ENCODE results near the gene CHMP2B. TPM values are rescaled to one million over a fixed set of nuclear protein-coding genes. Genes with fewer than 3 reads are reported as not detected.

CHMP2B gene
- total and polyA plus RNA-seq, 2 of the 8 experiments (the other 6 are each of a cell fraction or from before 2014, with no cell fraction given), result 14.0 to 56.5 TPM

DNA sequence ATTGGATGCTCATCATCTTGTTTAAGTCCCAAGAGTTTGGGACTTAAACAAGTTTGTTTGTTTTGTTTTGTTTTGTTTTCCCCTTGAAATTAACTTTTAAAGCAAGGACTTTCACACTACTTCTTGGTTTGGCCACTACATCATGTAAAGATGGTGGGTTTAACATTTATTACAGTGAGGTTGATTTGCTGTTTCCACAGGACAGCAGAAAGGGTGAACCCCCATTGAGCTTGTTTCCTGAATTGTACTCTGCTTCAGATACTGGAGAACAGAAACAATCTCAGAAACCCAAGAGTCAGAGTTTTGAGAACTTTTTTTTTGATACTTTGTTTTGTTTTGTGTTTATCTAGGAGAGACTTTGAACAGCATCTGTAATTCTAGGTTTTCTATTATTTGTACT, 42.6 kb downstream of the CHMP2B start:
- no peak overlapping the region for H3K27ac ChIP-seq (ENCODE audit: low read depth, low read length)
- H3K79me2 ChIP-seq (ENCODE audit: control insufficient read depth in 1 of 2, insufficient read depth in 2 of 2, low read length in 2 of 2), result no peaks in the 10 kb centered on the region
- H2AFZ ChIP-seq (ENCODE audit: low read length), result no peak overlapping the region
- no peaks in the 10 kb centered on the region for H3K79me1 ChIP-seq (ENCODE audit: low read depth, low read length)
- H4K8ac ChIP-seq (ENCODE audit: extremely low read depth, insufficient read depth, low read length), result no peak overlapping the region
- ChIA-PET CTCF (ENCODE audit: partially characterized antibody) (interaction anchor here (0.6 to 2.7 kb wide), 4 partner anchors 9 to 339 kb away, joined by 3 to 30 read pairs (median 3); no protein-coding TSS in a partner anchor), POLR2A (ENCODE audit: partially characterized antibody) (no interaction called here)
- no peak for FAIRE-seq
- no peak overlapping the region for H3K4me3 ChIP-seq (ENCODE audit: extremely low read depth in 1 of 4, insufficient read depth in 2 of 4, low read depth in 3 of 4, low read length in 4 of 4)
- no peak overlapping the region for H2BK20ac ChIP-seq (ENCODE audit: low read length)
- H3K36me3 ChIP-seq (ENCODE audit: control insufficient read depth in 2 of 4, insufficient read depth in 4 of 4, low read length in 3 of 4), result no peaks in the 10 kb centered on the region
- H3K14ac ChIP-seq (ENCODE audit: insufficient read length), result no peak overlapping the region
- no peaks in the 10 kb centered on the region for H3K9me3 ChIP-seq (ENCODE audit: insufficient read depth in 2 of 2, low read depth in 1 of 2, low read length in 1 of 2)
- H3K56ac ChIP-seq (replicated peaks; ENCODE audit: insufficient read length, low read depth, low read length), result no peak overlapping the region
- no peaks in the 10 kb centered on the region for H3K23me2 ChIP-seq (ENCODE audit: low read depth, low read length)
- no peak overlapping the region for H3K9ac ChIP-seq (replicated peaks in 1 of 4; ENCODE audit: extremely low read depth in 1 of 4, low read depth in 3 of 4, low read length in 3 of 4)
- H4K91ac ChIP-seq (replicated peaks; ENCODE audit: insufficient read length, low read length), result no peak overlapping the region
- no peak overlapping the region for H2BK5ac ChIP-seq (ENCODE audit: low read depth, low read length)
- no peaks in the 10 kb centered on the region for H3K27me3 ChIP-seq (replicated peaks in 1 of 4; ENCODE audit: control insufficient read depth in 3 of 4, extremely low read depth in 1 of 4, insufficient read depth in 3 of 4, low read length in 3 of 4)
- H2AK5ac ChIP-seq (ENCODE audit: low read depth, low read length), result no peak overlapping the region
- H3K4ac ChIP-seq (replicated peaks; ENCODE audit: insufficient read length, low read depth, low read length), result no peak overlapping the region
- H3K18ac ChIP-seq (ENCODE audit: extremely low read depth, low read length), result no peak overlapping the region
- no peak overlapping the region for H2BK12ac ChIP-seq (ENCODE audit: low read depth, low read length)
- no peak overlapping the region for H3K23ac ChIP-seq (ENCODE audit: insufficient read length)
- no peak overlapping the region for H3K4me2 ChIP-seq (ENCODE audit: insufficient read depth in 1 of 2, low read depth in 2 of 2, low read length in 2 of 2)
- H2BK120ac ChIP-seq (replicated peaks; ENCODE audit: low read depth, low read length), result no peak overlapping the region
- H3K4me1 ChIP-seq (replicated peaks in 1 of 4; ENCODE audit: control insufficient read depth in 3 of 4, insufficient read depth in 4 of 4, low read length in 3 of 4), result no peaks in the 10 kb centered on the region
- no peak overlapping the region for H4K5ac ChIP-seq (ENCODE audit: insufficient read length, low read depth, low read length)
- no peak for TF ChIP-seq FOSL1 (IDR thresholded peaks at IDR 0.05; ENCODE audit: insufficient read depth, low read depth, low read length)
- no peak for TF ChIP-seq TEAD4 (IDR thresholded peaks at IDR 0.05; ENCODE audit: low read depth, low read length)
- no peak for TF ChIP-seq ASH2L (IDR thresholded peaks at IDR 0.05; ENCODE audit: low read length)
- TF ChIP-seq SUZ12 (IDR thresholded peaks at IDR 0.05; ENCODE audit: low read length), result no peak
- no peak overlapping the region for H2BK15ac ChIP-seq (ENCODE audit: low read length)
- no peak for DNase-seq (ENCODE audit: low read depth in 1 of 2, low spot score in 2 of 2)
- H4K20me1 ChIP-seq (replicated peaks in 1 of 2; ENCODE audit: control insufficient read depth in 1 of 2, insufficient read depth in 2 of 2, low read length in 2 of 2), result no peaks in the 10 kb centered on the region

All from H1 (cell line).